CD4-positive, alpha-beta memory T cell (primary cell): Measurements from ENCODE around the gene TMEM87A. TPM values are rescaled to one million over a fixed set of nuclear protein-coding genes. Genes with fewer than 3 reads are reported as not detected.

Experiments used
- CTCF ChIA-PET: fragments of 350-600 bp; sonication (Branson Sonifier 250); formaldehyde crosslinking; loops from one replicate; lab custom pipeline; 2021; ENCODE audit warnings: inconsistent platforms; ENCODE audit not compliant: partially characterized antibody; lab: Charles Lee
- POLR2A ChIA-PET: fragments of 350-600 bp; sonication (Branson Sonifier 250); formaldehyde crosslinking; loops from one replicate; lab custom pipeline; 2021; ENCODE audit not compliant: partially characterized antibody; lab: Charles Lee
- DNase-seq, 5 donors: peaks; one replicate each; pipeline versions ENCODE4 v3.0.0 to v3.0.0-alpha.2; 2020 to 2022; ENCODE audit warnings: mixed read lengths in 1 of 5
- H3K27ac ChIP-seq: one replicate; pipeline ENCODE4 v1.7.0; 2013; ENCODE audit warnings: low read depth, low read length
- H3K27me3 ChIP-seq: 2 replicates; pipeline ENCODE4 v1.7.0; 2013; ENCODE audit warnings: mild to moderate bottlenecking, low read length, moderate library complexity; ENCODE audit not compliant: insufficient read depth
- H3K36me3 ChIP-seq: 2 replicates; pipeline ENCODE4 v1.7.0; 2013; ENCODE audit warnings: mild to moderate bottlenecking, low read length, moderate library complexity; ENCODE audit not compliant: insufficient read depth
- H3K4me1 ChIP-seq: 2 replicates; pipeline ENCODE4 v1.7.0; 2013; ENCODE audit warnings: mild to moderate bottlenecking, low read length, moderate library complexity; ENCODE audit not compliant: insufficient read depth
- H3K4me3 ChIP-seq, 2 donors: one replicate each; pipeline ENCODE4 v1.7.0; 2013; ENCODE audit warnings: low read length in 2 of 2, mild to moderate bottlenecking in 1 of 2
- H3K9me3 ChIP-seq, 2 donors: one replicate each; pipeline ENCODE4 v1.7.0; 2013; ENCODE audit warnings: low read length in 2 of 2, control low read depth in 1 of 2; ENCODE audit not compliant: control insufficient read depth in 1 of 2
- H3K27ac Mint-ChIP-seq, 7 donors: one replicate each; pipeline ENCODE4 v1.8.0; 2020 to 2021; ENCODE audit warnings: mixed read lengths in 7 of 7, mild to moderate bottlenecking in 6 of 7, inconsistent platforms in 3 of 7, moderate library complexity in 3 of 7
- H3K27me3 Mint-ChIP-seq, 2 donors: one replicate each; pipeline ENCODE4 v1.8.0; 2020 to 2021; ENCODE audit warnings: mixed read lengths in 2 of 2
- H3K36me3 Mint-ChIP-seq, 2 donors: one replicate each; pipeline ENCODE4 v1.8.0; 2020 to 2021; ENCODE audit warnings: mixed read lengths in 2 of 2, inconsistent platforms in 1 of 2, mild to moderate bottlenecking in 1 of 2
- H3K4me1 Mint-ChIP-seq, 4 donors: one replicate each; pipeline ENCODE4 v1.8.0; 2020 to 2021; ENCODE audit warnings: mixed read lengths in 4 of 4, mild to moderate bottlenecking in 1 of 4
- H3K4me3 Mint-ChIP-seq, 8 donors: one replicate each; pipeline ENCODE4 v1.8.0; 2020 to 2021; ENCODE audit warnings: mixed read lengths in 8 of 8, mild to moderate bottlenecking in 7 of 8, moderate library complexity in 6 of 8, inconsistent platforms in 3 of 8
- H3K9me3 Mint-ChIP-seq, 8 donors: one replicate each; pipeline ENCODE4 v1.8.0; 2020 to 2021; ENCODE audit warnings: mixed read lengths in 8 of 8, mild to moderate bottlenecking in 5 of 8, inconsistent platforms in 3 of 8, moderate library complexity in 1 of 8
- intact Hi-C: fragments of 100-400 bp; cut with micrococcal nuclease; formaldehyde crosslinking; loops from one replicate; pipeline ENCODE4 v1.15.1; 2023
- polyA plus RNA-seq, 2 donors: library from polyadenylated mRNA; unstranded; fragments of 300-500 nt; fragmentation: Illumina TruSeq; gene quantifications; one replicate each; pipeline ENCODE4 v1.2.3, GENCODE V29; 2021
- total RNA-seq, 2 experiments: library from RNA; stranded (reverse); gene quantifications; one replicate each; pipeline ENCODE4 v1.2.3, GENCODE V29; 2021

Gene TMEM87A
- total and polyA plus RNA-seq, 4 experiments from 2014 or later: 49.9 to 98.0 (median 58.7) TPM

DNA sequence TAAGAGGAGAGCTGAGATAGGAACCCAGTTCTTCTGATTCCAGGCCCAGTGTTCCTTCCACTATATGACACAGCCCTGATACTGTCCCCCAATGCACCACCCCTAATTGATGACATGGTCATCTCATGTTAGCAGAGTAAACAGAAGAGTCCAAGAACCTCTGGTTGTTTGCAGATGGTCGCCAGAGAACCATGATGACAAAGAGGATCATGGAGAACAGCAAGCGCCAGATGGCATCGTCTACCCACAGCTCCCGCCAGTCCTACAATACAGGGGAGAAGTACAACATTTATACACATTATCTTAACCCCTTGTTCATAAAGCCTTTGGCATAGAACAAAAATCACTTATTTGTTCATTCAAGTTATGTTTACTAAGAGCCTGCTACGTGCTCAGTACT is 46.6 kb downstream of the TMEM87A start:
- ChIA-PET POLR2A (no interaction called here), CTCF (interaction anchor here (0.7 kb wide), 1 partner anchor 42 kb away, joined by 3 read pairs; no protein-coding TSS in a partner anchor)
- intact Hi-C loops: no loop called here
- Histone ChIP-seq H3K36me3 (peaks cover 44% of the 10 kb centered on the region), H3K9me3 (no peaks in the 10 kb centered on the region), H3K27me3 (no peaks in the 10 kb centered on the region), H3K4me1 (no peaks in the 10 kb centered on the region), H3K27ac (no peak overlapping the region), H3K4me3 (no peak overlapping the region)
- DNase-seq: no peak
- Mint-ChIP-seq H3K36me3 (peaks cover 42 to 75% of the 10 kb centered on the region in 2 donors), H3K4me1 (peaks cover 0 to 3% (median under 1%) of the 10 kb centered on the region in 4 donors), H3K27ac (no peak overlapping the region), H3K9me3 (no peaks in the 10 kb centered on the region), H3K4me3 (no peak overlapping the region), H3K27me3 (no peaks in the 10 kb centered on the region)

DNA sequence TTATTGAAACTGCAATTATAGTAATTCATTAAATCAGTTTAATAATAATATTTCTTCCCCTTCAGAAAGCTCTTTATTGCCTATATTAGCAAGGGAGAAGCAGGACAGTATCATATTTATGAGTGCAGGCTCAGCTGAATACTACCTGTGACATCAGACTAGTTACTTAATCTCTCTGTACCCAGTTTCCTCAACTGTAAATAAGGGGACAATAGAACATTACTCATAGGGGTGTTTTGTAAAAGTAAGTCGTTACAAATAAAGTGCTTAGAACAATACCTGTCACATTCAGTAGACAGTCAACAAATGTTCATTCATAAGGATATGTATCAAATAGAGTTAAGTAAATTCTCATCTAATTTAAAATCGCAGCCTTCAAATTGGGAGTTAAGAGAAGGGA is 53.0 kb downstream of the TMEM87A start:
- Mint-ChIP-seq H3K9me3 (no peaks in the 10 kb centered on the region), H3K27ac (peak overlapping the region in 2 of 7 donors; percentile 62 to 74), H3K36me3 (peaks cover 45 to 74% of the 10 kb centered on the region in 2 donors), H3K4me3 (no peak overlapping the region), H3K4me1 (no peaks in the 10 kb centered on the region), H3K27me3 (no peaks in the 10 kb centered on the region)
- Histone ChIP-seq H3K27ac (no peak overlapping the region), H3K36me3 (peaks cover 33% of the 10 kb centered on the region), H3K4me3 (no peak overlapping the region), H3K27me3 (no peaks in the 10 kb centered on the region), H3K4me1 (no peaks in the 10 kb centered on the region), H3K9me3 (no peaks in the 10 kb centered on the region)
- intact Hi-C loops: no loop called here
- ChIA-PET CTCF (interaction anchor here (1.0 kb wide), 1 partner anchor 9 kb away, joined by 3 read pairs; no protein-coding TSS in a partner anchor), POLR2A (no interaction called here)
- DNase-seq: no peak

DNA sequence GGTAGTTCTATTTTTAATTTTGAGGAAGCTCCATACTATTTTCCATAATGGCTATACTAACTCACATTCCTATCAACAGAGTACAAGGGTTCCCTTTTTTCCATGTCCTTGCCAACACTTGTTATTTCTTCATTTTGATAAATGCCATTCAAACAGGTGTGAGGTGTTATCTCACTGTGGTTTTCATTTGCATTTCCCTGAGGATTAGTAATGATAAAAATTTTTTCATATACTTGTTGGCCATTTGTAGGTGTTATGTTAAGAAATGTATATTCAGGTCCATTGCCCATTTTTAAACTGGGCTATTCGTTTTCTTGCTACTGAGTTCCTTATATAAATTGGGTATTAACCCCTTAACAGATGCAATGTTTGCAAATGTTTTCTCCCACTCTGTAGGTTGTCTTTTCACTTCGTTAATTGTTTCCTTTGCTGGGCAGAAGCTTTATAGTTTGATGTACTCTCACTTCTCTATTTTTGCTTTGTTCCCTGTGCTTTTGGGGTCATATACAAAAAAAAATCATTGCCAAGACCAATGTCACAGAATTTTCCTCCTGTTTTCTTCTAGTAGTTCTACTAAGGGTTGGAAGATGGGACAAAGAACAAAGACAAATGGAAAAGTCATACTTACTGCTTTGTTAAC is 54.2 kb downstream of the TMEM87A start:
- Mint-ChIP-seq H3K4me3 (no peak overlapping the region), H3K27me3 (no peaks in the 10 kb centered on the region), H3K27ac (peak overlapping the region in 3 of 7 donors; percentile 29 to 75 (median 62)), H3K36me3 (peaks cover 41 to 73% of the 10 kb centered on the region in 2 donors), H3K9me3 (no peaks in the 10 kb centered on the region), H3K4me1 (peaks cover 0 to 4% (median 0%) of the 10 kb centered on the region in 4 donors)
- ChIA-PET CTCF (interaction anchor here (1.0 kb wide), 1 partner anchor 10 kb away, joined by 3 read pairs; no protein-coding TSS in a partner anchor), POLR2A (no interaction called here)
- H3K9me3 ChIP-seq: no peaks in the 10 kb centered on the region
- H3K4me1 ChIP-seq: no peaks in the 10 kb centered on the region
- intact Hi-C loops: no loop called here
- H3K27me3 ChIP-seq: no peaks in the 10 kb centered on the region
- DNase-seq: no peak
- H3K4me3 ChIP-seq: no peak overlapping the region
- H3K27ac ChIP-seq: no peak overlapping the region
- peaks cover 25% of the 10 kb centered on the region for H3K36me3 ChIP-seq

DNA sequence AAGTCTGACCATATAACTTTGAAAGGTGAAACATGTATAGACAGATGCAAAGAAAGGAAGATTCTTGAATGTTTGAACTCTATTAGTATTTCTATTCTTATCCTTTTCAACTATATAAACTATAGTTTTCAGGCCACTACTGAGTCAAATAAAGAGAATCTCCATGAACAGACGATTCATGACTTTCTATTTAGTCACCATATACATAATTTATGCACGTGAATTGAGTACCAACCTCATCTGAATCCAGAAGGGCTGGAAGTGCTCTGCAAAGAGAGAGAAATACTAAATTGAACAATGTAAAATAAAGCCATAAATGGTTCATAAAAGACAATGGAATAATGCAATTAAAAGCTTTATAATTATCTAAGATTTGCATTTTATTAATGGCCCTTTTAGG is 55.7 kb downstream of the TMEM87A start:
- Histone ChIP-seq H3K36me3 (peaks cover 33% of the 10 kb centered on the region), H3K9me3 (no peaks in the 10 kb centered on the region), H3K4me3 (no peak overlapping the region), H3K27ac (no peak overlapping the region), H3K27me3 (no peaks in the 10 kb centered on the region), H3K4me1 (no peaks in the 10 kb centered on the region)
- Mint-ChIP-seq H3K4me1 (peaks cover 0 to 6% (median 0%) of the 10 kb centered on the region in 4 donors), H3K4me3 (no peak overlapping the region), H3K27ac (no peak overlapping the region), H3K27me3 (no peaks in the 10 kb centered on the region), H3K9me3 (no peaks in the 10 kb centered on the region), H3K36me3 (peaks cover 48 to 73% of the 10 kb centered on the region in 2 donors)
- ChIA-PET CTCF (no interaction called here), POLR2A (interaction anchor here (1.0 kb wide), 1 partner anchor 11 kb away, joined by 4 read pairs; no protein-coding TSS in a partner anchor)
- intact Hi-C loops: no loop called here
- DNase-seq: no peak

DNA sequence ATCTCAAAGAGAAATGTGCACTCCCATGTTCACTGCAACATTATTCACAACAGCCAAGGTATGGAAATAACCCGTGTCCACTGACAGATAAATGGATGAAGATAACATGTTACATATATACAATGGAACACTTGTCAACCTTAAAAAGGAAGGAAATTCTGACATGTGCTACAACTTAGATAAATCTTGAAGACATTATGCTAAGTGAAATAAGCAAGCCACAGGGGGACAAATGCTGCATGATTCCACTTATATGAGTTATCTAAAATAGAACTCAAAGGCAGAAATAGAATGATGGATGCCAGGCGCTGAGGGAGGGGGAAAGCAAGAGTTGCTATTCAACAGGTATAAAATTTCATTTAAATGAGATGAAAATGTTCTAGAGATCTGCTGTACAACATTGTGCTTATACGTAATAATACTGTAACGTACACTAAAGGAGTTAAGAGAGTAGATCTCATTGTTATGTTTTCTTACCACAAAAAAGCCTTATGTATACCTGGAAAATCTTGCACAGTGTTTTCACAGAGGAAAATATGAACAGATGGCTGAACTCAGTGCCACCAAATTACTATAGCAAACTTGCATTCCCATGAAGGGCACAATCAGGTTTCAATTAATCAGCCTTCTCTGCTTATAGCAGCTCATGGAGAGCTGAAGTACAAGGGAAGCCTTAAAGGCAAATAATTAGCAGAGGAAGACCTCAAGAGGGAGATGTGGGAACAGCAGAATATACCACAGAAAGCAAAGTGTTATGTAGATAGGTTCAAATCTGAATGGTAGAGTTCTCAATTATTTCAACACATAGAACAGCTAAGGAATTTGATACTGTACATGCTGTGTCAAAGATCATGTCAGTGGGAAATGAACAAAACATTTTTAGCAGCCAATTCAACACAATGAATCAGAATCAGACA is 57.1 kb downstream of the TMEM87A start:
- CTCF ChIA-PET: no interaction called here
- Mint-ChIP-seq H3K9me3 (no peaks in the 10 kb centered on the region), H3K27me3 (no peaks in the 10 kb centered on the region), H3K36me3 (peaks cover 57 to 81% of the 10 kb centered on the region in 2 donors), H3K4me3 (no peak overlapping the region), H3K4me1 (peaks cover 0 to 6% (median 0%) of the 10 kb centered on the region in 4 donors), H3K27ac (peak overlapping the region in 6 of 7 donors; percentile 12 to 68 (median 38))
- Histone ChIP-seq H3K27me3 (no peaks in the 10 kb centered on the region), H3K4me3 (no peak overlapping the region), H3K27ac (no peak overlapping the region), H3K4me1 (no peaks in the 10 kb centered on the region), H3K36me3 (peaks cover 43% of the 10 kb centered on the region), H3K9me3 (no peaks in the 10 kb centered on the region)
- intact Hi-C loops: no loop called here
- no peak for DNase-seq
- POLR2A ChIA-PET: interaction anchor here (1.0 to 1.3 kb wide), 2 partner anchors 8 to 12 kb away, joined by 4 read pairs; partner anchors contain the start of gene VPS39

- ChIA-PET CTCF (no interaction called here), POLR2A (no interaction called here)
- Histone ChIP-seq H3K9me3 (no peaks in the 10 kb centered on the region), H3K4me1 (no peaks in the 10 kb centered on the region), H3K4me3 (no peak overlapping the region), H3K27me3 (no peaks in the 10 kb centered on the region), H3K27ac (no peak overlapping the region), H3K36me3 (peaks cover 39% of the 10 kb centered on the region)
- no peak for DNase-seq
- no peak overlapping the region for H3K4me3 Mint-ChIP-seq
- no peaks in the 10 kb centered on the region for H3K9me3 Mint-ChIP-seq
- peaks cover 0 to 6% (median 0%) of the 10 kb centered on the region in 4 donors for H3K4me1 Mint-ChIP-seq
- peak overlapping the region in 4 of 7 donors; percentile 0 to 54 (median 34) for H3K27ac Mint-ChIP-seq
- intact Hi-C loops: no loop called here
- peaks cover 51 to 83% of the 10 kb centered on the region in 2 donors for H3K36me3 Mint-ChIP-seq
- H3K27me3 Mint-ChIP-seq: no peaks in the 10 kb centered on the region
Measured at GRCh38 chr15:42214600-42214999, 58.6 kb downstream of the TMEM87A start.

GRCh38 chr15:42213511-42213910 is 59.7 kb downstream of the TMEM87A start:
- peak overlapping the region in 3 of 7 donors; percentile 12 to 85 (median 62) for H3K27ac Mint-ChIP-seq

More at GRCh38 chr15:42213511-42213910, 59.7 kb downstream of the TMEM87A start:
- no peak for DNase-seq
- H3K27me3 Mint-ChIP-seq: no peaks in the 10 kb centered on the region
- CTCF ChIA-PET: interaction anchor here (0.6 kb wide), 1 partner anchor 10 kb away, joined by 3 read pairs; no protein-coding TSS in a partner anchor
- H3K36me3 ChIP-seq: peaks cover 28% of the 10 kb centered on the region
- H3K27me3 ChIP-seq: no peaks in the 10 kb centered on the region
- H3K4me3 ChIP-seq: no peak overlapping the region
- intact Hi-C loops: no loop called here
- no peak overlapping the region for H3K4me3 Mint-ChIP-seq
- no peaks in the 10 kb centered on the region for H3K9me3 ChIP-seq
- H3K36me3 Mint-ChIP-seq: peaks cover 42 to 73% of the 10 kb centered on the region in 2 donors
- H3K4me1 Mint-ChIP-seq: peaks cover 0 to 6% (median under 1%) of the 10 kb centered on the region in 4 donors
- H3K27ac ChIP-seq: no peak overlapping the region
- peaks cover 2% of the 10 kb centered on the region for H3K4me1 ChIP-seq
- POLR2A ChIA-PET: no interaction called here
- no peaks in the 10 kb centered on the region for H3K9me3 Mint-ChIP-seq
